ENCODE results near the gene SRGN. TPM values are rescaled to one million over a fixed set of nuclear protein-coding genes. Genes with fewer than 3 reads are reported as not detected.
"Not testable (repeated sequence)": the region's sequence is repeated elsewhere in the genome, so short reads cannot be mapped to it uniquely, and the experiment has no call there.

The SRGN gene
- not detected in 2 replicates for polyA plus RNA-seq (2014; cell fraction: cytosol; rRNA removed)
- not detected in 2 replicates for polyA plus RNA-seq (2014; cell fraction: nucleus; rRNA removed)

GRCh38 chr10:69087590-69088470, at the start of gene SRGN:
TSS of gene SRGN (plus strand) at chr10:69088103. CDS start at chr10:69088158, 55 bp downstream.
- no peak for DNase-seq (ENCODE audit: low spot score)

- DNase-seq (ENCODE audit: low spot score), result not testable (repeated sequence)
Observed at GRCh38 chr10:69040904-69041303, 47.0 kb upstream of the SRGN start.

- DNase-seq (ENCODE audit: low spot score), result no peak
Observed at GRCh38 chr10:69042417-69042816, 45.5 kb upstream of the SRGN start.

GRCh38 chr10:69042838-69043237, 45.1 kb upstream of the SRGN start:
- no peak for DNase-seq (ENCODE audit: low spot score)

- DNase-seq (ENCODE audit: low spot score), result no peak
Observed at GRCh38 chr10:69043931-69044531, 43.9 kb upstream of the SRGN start.

- DNase-seq (ENCODE audit: low spot score), result no peak
Observed at GRCh38 chr10:69044546-69044945, 43.4 kb upstream of the SRGN start.

GRCh38 chr10:69045441-69046300, 42.2 kb upstream of the SRGN start:
- DNase-seq (ENCODE audit: low spot score), result no peak

GRCh38 chr10:69047111-69047832, 40.6 kb upstream of the SRGN start:
- no peak for DNase-seq (ENCODE audit: low spot score)

GRCh38 chr10:69048103-69048502, 39.8 kb upstream of the SRGN start:
- no peak for DNase-seq (ENCODE audit: low spot score)

- no peak for DNase-seq (ENCODE audit: low spot score)
Observed at GRCh38 chr10:69049566-69049961, 38.3 kb upstream of the SRGN start.

- DNase-seq (ENCODE audit: low spot score), result no peak
Observed at GRCh38 chr10:69051303-69051702, 36.6 kb upstream of the SRGN start.

- no peak for DNase-seq (ENCODE audit: low spot score)
Observed at GRCh38 chr10:69051710-69052487, 36.0 kb upstream of the SRGN start.

GRCh38 chr10:69052736-69053135, 35.2 kb upstream of the SRGN start:
- DNase-seq (ENCODE audit: low spot score), result no peak

- DNase-seq (ENCODE audit: low spot score), result no peak
Observed at GRCh38 chr10:69055241-69055640, 32.7 kb upstream of the SRGN start.

GRCh38 chr10:69056129-69056528, 31.8 kb upstream of the SRGN start:
- no peak for DNase-seq (ENCODE audit: low spot score)

GRCh38 chr10:69056536-69057260, 31.2 kb upstream of the SRGN start:
- DNase-seq (ENCODE audit: low spot score), result no peak

GRCh38 chr10:69057261-69057950, 30.5 kb upstream of the SRGN start:
- peak; percentile 28 for DNase-seq (ENCODE audit: low spot score)

GRCh38 chr10:69057951-69058297, 30.0 kb upstream of the SRGN start:
- DNase-seq (ENCODE audit: low spot score), result no peak

- DNase-seq (ENCODE audit: low spot score), result no peak
Observed at GRCh38 chr10:69060127-69060798, 27.6 kb upstream of the SRGN start.
